Calu3 (cell line): ENCODE results near the gene CCNG2. TPM values are rescaled to one million over a fixed set of nuclear protein-coding genes. Genes with fewer than 3 reads are reported as not detected.
A peak's percentile ranks its signal among the peaks of the same experiment; 100 is the strongest.

Source experiments
- Bru-seq: library from RNA; stranded (reverse); fragments of 400-500 nt; gene quantifications from one replicate; lab custom pipeline; 2021; lab: Mats Ljungman, UMichigan
- BruChase-seq, 2 experiments: library from RNA; stranded (reverse); fragments of 400-500 nt; gene quantifications; one replicate each; lab custom pipeline; 2021; lab: Mats Ljungman, UMichigan
- BruUV-seq: library from RNA; stranded (reverse); fragments of 400-500 nt; replicated peaks from 2 replicates; lab custom pipeline; 2021; lab: Mats Ljungman, UMichigan
- CTCF ChIA-PET: fragments of 300-600 bp; sonication (Branson Sonifier 250); formaldehyde crosslinking; loops from one replicate; lab custom pipeline; 2022; ENCODE audit warnings: antibody characterized with exemption; lab: Charles Lee
- DNase-seq: peaks from one replicate; pipeline ENCODE4 v3.0.0; 2022
- H3K27ac Mint-ChIP-seq: one replicate; pipeline ENCODE4 v1.8.0; 2022; ENCODE audit warnings: mixed read lengths; ENCODE audit not compliant: unreplicated experiment
- H3K27me3 Mint-ChIP-seq: one replicate; pipeline ENCODE4 v1.8.0; 2022; ENCODE audit warnings: mixed read lengths; ENCODE audit not compliant: unreplicated experiment
- H3K36me3 Mint-ChIP-seq: one replicate; pipeline ENCODE4 v1.8.0; 2022; ENCODE audit warnings: mild to moderate bottlenecking, moderate library complexity, mixed read lengths; ENCODE audit not compliant: insufficient read depth, unreplicated experiment
- H3K4me1 Mint-ChIP-seq: one replicate; pipeline ENCODE4 v1.8.0; 2022; ENCODE audit warnings: mild to moderate bottlenecking, low read depth, mixed read lengths; ENCODE audit not compliant: unreplicated experiment
- H3K4me3 Mint-ChIP-seq: one replicate; pipeline ENCODE4 v1.8.0; 2022; ENCODE audit warnings: mild to moderate bottlenecking, low read depth, moderate library complexity, mixed read lengths; ENCODE audit not compliant: unreplicated experiment
- H3K9me3 Mint-ChIP-seq: one replicate; pipeline ENCODE4 v1.8.0; 2022; ENCODE audit warnings: low read depth, mixed read lengths; ENCODE audit not compliant: unreplicated experiment
- CTCF ChIP-seq: fragments of 200-600 bp; IDR thresholded peaks from one replicate; pipeline ENCODE4 v1.8.0; 2022; ENCODE audit warnings: antibody characterized with exemption; ENCODE audit not compliant: unreplicated experiment
- intact Hi-C: fragments of 100-400 bp; cut with micrococcal nuclease; formaldehyde crosslinking; loops from one replicate; pipeline ENCODE4 v1.10.0; 2022; ENCODE audit not compliant: unreplicated experiment
- long read RNA-seq: library from polyadenylated mRNA; stranded (forward); transcript quantifications from one replicate; pipeline ENCODE4 v2.0.0, GENCODE V29; 2022
- total RNA-seq: library from RNA; stranded (reverse); gene quantifications from 2 replicates; pipeline ENCODE4 v1.2.3, GENCODE V29; 2022

CCNG2 gene, protein sequence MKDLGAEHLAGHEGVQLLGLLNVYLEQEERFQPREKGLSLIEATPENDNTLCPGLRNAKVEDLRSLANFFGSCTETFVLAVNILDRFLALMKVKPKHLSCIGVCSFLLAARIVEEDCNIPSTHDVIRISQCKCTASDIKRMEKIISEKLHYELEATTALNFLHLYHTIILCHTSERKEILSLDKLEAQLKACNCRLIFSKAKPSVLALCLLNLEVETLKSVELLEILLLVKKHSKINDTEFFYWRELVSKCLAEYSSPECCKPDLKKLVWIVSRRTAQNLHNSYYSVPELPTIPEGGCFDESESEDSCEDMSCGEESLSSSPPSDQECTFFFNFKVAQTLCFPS
- 25.2 and 26.1 TPM in 2 replicates for total RNA-seq
- Bru-seq, nascent RNA, result percentile 78 among the genes with signal in this experiment
- percentile 73 among the genes with signal in this experiment for BruChase-seq, experiment 1, labeled RNA remaining after a 6-hour chase
- BruChase-seq, experiment 2, labeled RNA remaining after a 2-hour chase, result percentile 90 among the genes with signal in this experiment
- long read RNA-seq, full-length matches to known transcripts, result 19 of 24 reads
- long read RNA-seq, partial matches to known transcripts, result 2 of 24 reads
- long read RNA-seq, other reads (novel, unspliced or antisense), result 3 of 24 reads

- H3K36me3 Mint-ChIP-seq, result peaks cover 35% of the 10 kb centered on the region
- no TSS peak for BruUV-seq
These were observed at the start of gene CCNG2 for GRCh38 chr4:77156912-77157858. Gene CCNG2 (plus strand): TSS chr4:77157207. CDS start chr4:77158533, 1,326 bp downstream.

GRCh38 chr4:77110730-77111129, 46.3 kb upstream of the CCNG2 start:
- no peak for TF ChIP-seq CTCF
- intact Hi-C loops, result no loop called here
- CTCF ChIA-PET, result interaction anchor here (0.7 kb wide), 1 partner anchor 16 kb away, joined by 5 read pairs; no protein-coding TSS in a partner anchor
- Mint-ChIP-seq H3K4me3 (no peak overlapping the region), H3K4me1 (no peaks in the 10 kb centered on the region), H3K27me3 (no peaks in the 10 kb centered on the region), H3K9me3 (no peaks in the 10 kb centered on the region), H3K27ac (no peak overlapping the region), H3K36me3 (no peaks in the 10 kb centered on the region)
- BruUV-seq, result no TSS peak
- no peak for DNase-seq

More at GRCh38 chr4:77156912-77157858, at the start of gene CCNG2:
- peaks cover 12% of the 10 kb centered on the region for H3K4me1 Mint-ChIP-seq
- H3K27ac Mint-ChIP-seq, result peak within 1 kb of the TSS; percentile 95
- H3K4me3 Mint-ChIP-seq, result peak within 1 kb of the TSS; percentile 82
- intact Hi-C loops, result loop anchor here (2.0 to 5.0 kb wide), 2 partner anchors 45 to 82 kb away; partner anchors contain the start of gene CCNI
- CTCF ChIA-PET, result no interaction called here
- no peaks in the 10 kb centered on the region for H3K27me3 Mint-ChIP-seq
- no peak for TF ChIP-seq CTCF
- DNase-seq, result peak; percentile 79
- H3K9me3 Mint-ChIP-seq, result no peaks in the 10 kb centered on the region

- no TSS peak for BruUV-seq
- CTCF ChIA-PET, result no interaction called here
- Mint-ChIP-seq H3K4me1 (no peaks in the 10 kb centered on the region), H3K9me3 (no peaks in the 10 kb centered on the region), H3K36me3 (no peaks in the 10 kb centered on the region), H3K4me3 (no peak overlapping the region), H3K27ac (no peak overlapping the region), H3K27me3 (no peaks in the 10 kb centered on the region)
- intact Hi-C loops, result no loop called here
- DNase-seq, result no peak
- TF ChIP-seq CTCF, result no peak
These were observed 43.9 kb upstream of the CCNG2 start for GRCh38 chr4:77113069-77113468.

GRCh38 chr4:77117721-77118120, 39.3 kb upstream of the CCNG2 start:
- no TSS peak for BruUV-seq
- no peak for TF ChIP-seq CTCF
- Mint-ChIP-seq H3K27ac (no peak overlapping the region), H3K27me3 (no peaks in the 10 kb centered on the region), H3K36me3 (no peaks in the 10 kb centered on the region), H3K4me1 (no peaks in the 10 kb centered on the region), H3K4me3 (no peak overlapping the region), H3K9me3 (no peaks in the 10 kb centered on the region)
- DNase-seq, result no peak
- intact Hi-C loops, result no loop called here
- CTCF ChIA-PET, result no interaction called here
